Lower leg skin (tissue), 3 donors: Measurements from ENCODE around the gene STX1B.

Experiments used
- CTCF ChIP-seq, 3 donors: fragments of 450-650 bp; IDR thresholded peaks; one replicate each; pipeline ENCODE4 v1.5.1; 2016; ENCODE audit warnings: antibody characterized with exemption in 3 of 3, mild to moderate bottlenecking in 3 of 3, moderate library complexity in 2 of 3
- POLR2A ChIP-seq, 2 donors: fragments of 450-650 bp; IDR thresholded peaks; one replicate each; pipeline ENCODE4 v1.6.1; 2016 to 2017; ENCODE audit warnings: antibody characterized with exemption in 2 of 2, mild to moderate bottlenecking in 1 of 2, moderate library complexity in 1 of 2

DNA sequence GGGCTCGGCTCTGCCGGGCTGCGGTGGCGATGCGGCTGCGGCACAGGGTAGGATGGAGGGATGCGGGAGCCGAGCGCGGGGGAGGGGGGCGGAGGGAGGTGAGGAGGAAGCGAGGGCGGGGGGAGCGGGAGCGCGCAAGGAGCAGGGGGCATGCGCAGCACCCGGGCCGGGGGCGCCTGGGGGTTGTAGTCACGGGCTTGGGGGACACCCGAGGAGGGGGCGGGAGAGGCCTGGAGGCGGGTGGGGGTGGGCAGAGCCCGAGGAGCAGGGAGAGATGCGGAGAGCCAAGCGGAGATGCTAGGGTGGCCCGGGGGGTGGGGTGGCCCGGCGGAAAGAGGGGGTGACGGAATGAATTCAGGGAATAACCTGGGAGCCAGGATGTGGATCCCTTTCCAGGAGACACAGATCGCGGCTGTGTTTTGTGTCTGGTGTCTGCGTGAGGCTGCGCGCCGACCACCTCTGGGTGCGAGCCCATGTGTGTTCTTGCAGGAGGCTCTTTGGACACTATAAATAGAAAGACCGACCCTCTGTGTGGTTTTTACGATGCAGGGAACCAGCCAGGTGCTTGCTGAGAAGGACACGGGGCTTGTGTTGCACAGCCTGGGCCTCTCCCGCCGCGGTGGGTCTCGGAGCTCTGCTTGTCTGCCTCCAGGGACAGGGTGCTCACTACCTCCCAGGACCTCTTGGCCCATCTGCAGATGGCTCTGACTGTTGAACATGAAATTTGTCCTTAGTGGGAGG lies at the start of gene STX1B:
- TF ChIP-seq CTCF (IDR thresholded peaks at IDR 0.05) = no peak
- TF ChIP-seq POLR2A (IDR thresholded peaks at IDR 0.05) = no peak
